Activated T-helper 17 cell treated with anti-CD3 and anti-CD28 coated beads, Interleukin-2, amount 50 U/mL, for 72 hours (primary cell): ENCODE measurements around the gene SRSF4. TPM values are rescaled to one million over a fixed set of nuclear protein-coding genes. Genes with fewer than 3 reads are reported as not detected.

Source experiments
- ATAC-seq: fragments of 150-1000 bp; cut with Tn5 transposase; replicated peaks from 2 replicates; pipeline ENCODE4 v1.10.0; 2021; ENCODE audit warnings: mild to moderate bottlenecking, moderate library complexity
- H3K27ac Mint-ChIP-seq: one replicate; pipeline ENCODE4 v1.8.0; 2022; ENCODE audit warnings: mixed read lengths
- H3K27me3 Mint-ChIP-seq: one replicate; pipeline ENCODE4 v1.8.0; 2022; ENCODE audit warnings: mixed read lengths
- H3K36me3 Mint-ChIP-seq: one replicate; pipeline ENCODE4 v1.8.0; 2022; ENCODE audit warnings: low read depth, mild to moderate bottlenecking, mixed read lengths
- H3K4me1 Mint-ChIP-seq: one replicate; pipeline ENCODE4 v1.8.0; 2022; ENCODE audit warnings: mixed read lengths
- H3K4me3 Mint-ChIP-seq: one replicate; pipeline ENCODE4 v1.8.0; 2022; ENCODE audit warnings: mild to moderate bottlenecking, mixed read lengths
- H3K9me3 Mint-ChIP-seq: one replicate; pipeline ENCODE4 v1.8.0; 2022; ENCODE audit warnings: mixed read lengths
- total RNA-seq, 2 donors: library from RNA; stranded (reverse); gene quantifications; one replicate each; pipeline ENCODE4 v1.2.3, GENCODE V29; 2022

Gene SRSF4
- total RNA-seq, 2 donors from 2014 or later, result 118 to 125 TPM

- Mint-ChIP-seq H3K27ac (no peak overlapping the region), H3K27me3 (no peaks in the 10 kb centered on the region), H3K9me3 (no peaks in the 10 kb centered on the region), H3K36me3 (peaks cover 57% of the 10 kb centered on the region), H3K4me3 (no peak overlapping the region), H3K4me1 (no peaks in the 10 kb centered on the region)
- no peak for ATAC-seq
Observed at GRCh38 chr1:29210278-29211085, 28.8 kb upstream of the SRSF4 start.

GRCh38 chr1:29209173-29209572 lies 27.5 kb upstream of the SRSF4 start:
- Mint-ChIP-seq H3K4me1 (no peaks in the 10 kb centered on the region), H3K9me3 (no peaks in the 10 kb centered on the region), H3K4me3 (no peak overlapping the region), H3K27me3 (no peaks in the 10 kb centered on the region), H3K36me3 (peaks cover 53% of the 10 kb centered on the region), H3K27ac (peak overlapping the region; percentile 2)
- ATAC-seq, result no peak

- Mint-ChIP-seq H3K4me3 (no peak overlapping the region), H3K36me3 (peaks cover 53% of the 10 kb centered on the region), H3K4me1 (no peaks in the 10 kb centered on the region), H3K27ac (peak overlapping the region; percentile 2), H3K27me3 (no peaks in the 10 kb centered on the region), H3K9me3 (no peaks in the 10 kb centered on the region)
- ATAC-seq, result no peak
Observed at GRCh38 chr1:29208442-29208841, 26.7 kb upstream of the SRSF4 start.

GRCh38 chr1:29202584-29203340 lies 21.1 kb upstream of the SRSF4 start:
- Mint-ChIP-seq H3K4me1 (no peaks in the 10 kb centered on the region), H3K27ac (no peak overlapping the region), H3K9me3 (no peaks in the 10 kb centered on the region), H3K4me3 (no peak overlapping the region), H3K36me3 (peaks cover 70% of the 10 kb centered on the region), H3K27me3 (no peaks in the 10 kb centered on the region)
- ATAC-seq, result peak; percentile 99

DNA sequence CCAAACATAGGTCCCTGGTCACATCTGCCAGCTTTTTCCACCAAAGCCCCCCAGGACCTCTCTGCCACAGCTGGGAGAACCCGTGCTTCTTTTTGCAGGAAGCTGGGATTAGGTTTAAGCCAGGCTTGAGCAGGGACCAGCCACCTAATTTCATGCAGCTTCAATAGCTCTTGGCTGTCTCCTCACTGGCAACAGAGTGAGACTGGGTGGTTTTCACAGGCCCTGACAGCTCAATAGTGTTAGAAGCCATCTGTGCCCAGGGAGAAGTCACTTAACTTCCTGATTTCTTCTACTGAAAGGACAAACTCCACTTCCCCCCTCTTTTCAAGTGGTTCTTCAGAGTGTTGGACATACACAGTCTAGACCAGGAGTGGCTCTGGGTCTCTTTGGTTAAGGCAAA lies 20.4 kb upstream of the SRSF4 start:
- peaks cover 70% of the 10 kb centered on the region for H3K36me3 Mint-ChIP-seq
- H3K4me1 Mint-ChIP-seq, result no peaks in the 10 kb centered on the region
- H3K4me3 Mint-ChIP-seq, result no peak overlapping the region
- H3K9me3 Mint-ChIP-seq, result no peaks in the 10 kb centered on the region
- H3K27ac Mint-ChIP-seq, result no peak overlapping the region
- H3K27me3 Mint-ChIP-seq, result no peaks in the 10 kb centered on the region
- ATAC-seq, result no peak

DNA sequence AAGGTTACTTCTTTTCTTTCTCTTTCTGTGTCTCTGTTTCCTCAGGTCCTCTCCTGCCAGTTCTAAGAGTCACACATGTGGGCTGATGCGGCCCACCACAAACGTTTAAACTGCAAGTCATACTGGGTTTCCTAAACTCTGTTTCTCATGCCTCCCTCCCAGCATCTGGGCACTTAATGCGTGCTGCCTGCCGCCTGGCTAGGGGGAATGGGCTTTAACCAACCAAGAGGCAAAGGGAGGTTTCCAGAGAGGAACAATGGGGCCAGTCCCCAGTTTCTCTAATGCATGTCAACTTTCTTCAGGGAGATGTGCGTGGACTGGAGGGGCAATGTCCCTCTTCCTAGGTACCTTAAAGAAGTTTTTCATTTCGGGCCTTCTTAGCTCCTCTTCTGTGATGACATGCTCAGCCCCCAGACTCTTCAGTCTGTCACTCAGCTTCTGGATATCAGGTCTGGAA lies 19.9 kb upstream of the SRSF4 start:
- Mint-ChIP-seq H3K27ac (no peak overlapping the region), H3K36me3 (peaks cover 70% of the 10 kb centered on the region), H3K27me3 (no peaks in the 10 kb centered on the region), H3K4me1 (no peaks in the 10 kb centered on the region), H3K4me3 (no peak overlapping the region), H3K9me3 (no peaks in the 10 kb centered on the region)
- no peak for ATAC-seq

DNA sequence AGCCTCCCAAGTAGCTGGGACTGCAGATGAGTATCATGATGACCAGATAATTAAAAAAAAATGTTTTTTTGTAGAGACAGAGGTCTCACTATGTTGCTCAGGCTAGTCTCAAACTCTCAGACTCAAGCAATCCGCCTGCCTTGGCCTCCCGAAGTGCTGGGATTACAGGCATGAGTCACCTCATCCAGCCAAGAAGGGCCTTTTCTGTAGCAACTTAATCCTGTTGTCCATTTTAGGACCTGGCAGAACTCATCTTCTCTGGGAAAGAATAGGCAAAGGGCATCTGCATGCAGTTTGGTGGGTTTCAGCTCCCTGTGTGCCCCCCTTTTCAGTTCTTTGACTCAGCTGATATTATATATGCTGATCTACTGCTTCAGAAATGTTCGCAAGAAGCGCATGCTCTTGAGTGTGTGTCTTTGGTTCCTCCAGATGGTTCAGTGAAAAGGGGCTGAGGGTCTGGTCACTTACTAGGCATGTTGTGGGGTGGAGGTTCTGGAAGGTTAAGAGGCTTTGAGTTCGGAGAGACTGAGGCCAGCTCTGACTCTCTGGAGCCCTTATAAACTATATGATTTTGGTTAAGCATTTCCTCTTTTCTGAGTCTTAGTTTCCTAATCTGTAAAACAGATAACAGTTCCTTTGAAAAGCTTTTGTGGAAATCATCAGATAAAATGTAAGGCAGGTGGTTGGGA lies 19.4 kb upstream of the SRSF4 start:
- Mint-ChIP-seq H3K4me3 (no peak overlapping the region), H3K27ac (no peak overlapping the region), H3K9me3 (no peaks in the 10 kb centered on the region), H3K4me1 (no peaks in the 10 kb centered on the region), H3K36me3 (peaks cover 65% of the 10 kb centered on the region), H3K27me3 (no peaks in the 10 kb centered on the region)
- no peak for ATAC-seq

DNA sequence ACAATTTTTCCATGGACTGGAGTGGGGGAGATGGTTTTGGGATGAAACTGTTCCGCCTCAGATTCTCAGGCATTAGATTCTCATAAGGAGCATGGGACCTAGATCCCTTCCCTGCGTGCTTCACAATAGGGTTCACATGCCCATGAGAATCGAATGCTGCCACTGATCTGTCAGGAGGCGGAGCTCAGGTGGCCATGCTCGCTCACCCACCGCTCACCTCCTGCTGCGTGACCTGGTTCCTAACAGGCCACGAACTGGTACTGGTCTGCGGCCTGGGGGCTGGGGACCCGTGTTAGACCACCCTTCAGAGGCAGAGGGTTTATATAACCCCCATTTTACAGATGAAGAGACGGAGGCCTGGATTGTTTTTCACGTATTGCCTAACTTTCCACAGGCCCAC lies 16.3 kb upstream of the SRSF4 start:
- no peak for ATAC-seq
- no peaks in the 10 kb centered on the region for H3K27me3 Mint-ChIP-seq
- H3K4me3 Mint-ChIP-seq, result no peak overlapping the region
- H3K36me3 Mint-ChIP-seq, result peaks cover 67% of the 10 kb centered on the region
- H3K9me3 Mint-ChIP-seq, result no peaks in the 10 kb centered on the region
- no peaks in the 10 kb centered on the region for H3K4me1 Mint-ChIP-seq
- H3K27ac Mint-ChIP-seq, result no peak overlapping the region

DNA sequence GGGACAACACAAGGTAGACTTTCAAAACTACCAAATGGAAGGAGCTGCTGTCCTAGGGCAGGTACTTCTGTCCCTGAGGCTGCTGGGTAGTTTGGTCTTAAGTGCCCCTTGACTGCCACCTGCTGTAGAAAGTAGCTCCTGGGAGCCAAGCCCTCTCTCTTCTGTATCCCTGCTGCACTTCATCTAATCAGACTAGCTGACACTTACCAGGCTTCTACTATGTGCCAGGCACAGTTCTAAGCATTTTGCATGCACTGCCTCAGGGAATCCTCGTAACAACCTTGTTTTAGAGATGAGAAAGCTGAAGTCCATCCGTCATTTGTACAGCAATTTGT lies 15.9 kb upstream of the SRSF4 start:
- peaks cover 64% of the 10 kb centered on the region for H3K36me3 Mint-ChIP-seq
- peak; percentile 62 for ATAC-seq
- no peak overlapping the region for H3K4me3 Mint-ChIP-seq
- H3K9me3 Mint-ChIP-seq, result no peaks in the 10 kb centered on the region
- H3K27me3 Mint-ChIP-seq, result no peaks in the 10 kb centered on the region
- H3K27ac Mint-ChIP-seq, result peak overlapping the region; percentile 42
- no peaks in the 10 kb centered on the region for H3K4me1 Mint-ChIP-seq

DNA sequence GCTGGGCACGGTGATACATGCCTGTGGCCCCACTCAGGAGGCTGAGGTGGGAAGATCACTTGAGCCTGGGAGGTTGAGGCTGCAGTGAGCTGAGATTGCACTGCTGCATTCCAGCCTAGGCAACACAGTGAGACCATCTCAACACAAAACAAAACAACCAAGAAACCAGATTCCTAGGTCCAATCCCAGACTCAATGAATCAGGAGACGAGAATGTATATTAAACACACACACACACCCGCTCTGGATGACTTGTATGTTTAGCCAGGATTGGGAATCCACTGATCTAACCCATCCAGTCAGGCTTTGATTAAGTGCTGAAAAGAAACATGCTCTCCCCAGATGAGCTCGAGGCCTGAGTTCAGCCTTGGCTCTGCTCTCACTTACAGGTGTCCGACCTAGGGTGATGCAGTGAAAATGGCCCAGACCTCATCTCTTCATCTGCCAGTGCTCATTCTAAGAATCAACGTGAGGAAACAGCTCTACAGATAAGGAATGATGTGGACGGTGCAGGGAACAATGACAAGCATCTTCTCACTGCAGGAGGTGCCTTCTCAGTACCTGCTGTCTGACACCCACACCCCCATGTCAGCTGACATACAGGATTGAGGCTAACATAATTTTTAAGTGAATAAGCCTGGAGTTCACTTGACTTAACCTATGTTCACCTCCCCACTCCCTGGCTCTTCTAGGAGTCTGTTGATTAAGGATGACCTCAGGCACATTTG lies 15.3 kb upstream of the SRSF4 start:
- no peak overlapping the region for H3K4me3 Mint-ChIP-seq
- ATAC-seq, result no peak
- H3K9me3 Mint-ChIP-seq, result no peaks in the 10 kb centered on the region
- no peaks in the 10 kb centered on the region for H3K27me3 Mint-ChIP-seq
- H3K4me1 Mint-ChIP-seq, result no peaks in the 10 kb centered on the region
- H3K36me3 Mint-ChIP-seq, result peaks cover 59% of the 10 kb centered on the region
- peak overlapping the region; percentile 42 for H3K27ac Mint-ChIP-seq

- Mint-ChIP-seq H3K27me3 (no peaks in the 10 kb centered on the region), H3K36me3 (peaks cover 47% of the 10 kb centered on the region), H3K9me3 (no peaks in the 10 kb centered on the region), H3K27ac (no peak overlapping the region), H3K4me3 (no peak overlapping the region), H3K4me1 (no peaks in the 10 kb centered on the region)
- no peak for ATAC-seq
Observed at GRCh38 chr1:29195881-29196291, 14.2 kb upstream of the SRSF4 start.

- H3K4me3 Mint-ChIP-seq, result no peak overlapping the region
Observed at GRCh38 chr1:29193879-29194455, 12.3 kb upstream of the SRSF4 start.

GRCh38 chr1:29190718-29191117 lies 9.0 kb upstream of the SRSF4 start:
- peaks cover 23% of the 10 kb centered on the region for H3K36me3 Mint-ChIP-seq
- no peak overlapping the region for H3K27ac Mint-ChIP-seq
- H3K4me3 Mint-ChIP-seq, result no peak overlapping the region
- H3K9me3 Mint-ChIP-seq, result no peaks in the 10 kb centered on the region
- no peaks in the 10 kb centered on the region for H3K27me3 Mint-ChIP-seq
- no peaks in the 10 kb centered on the region for H3K4me1 Mint-ChIP-seq
- no peak for ATAC-seq

More at GRCh38 chr1:29193879-29194455, 12.3 kb upstream of the SRSF4 start:
- Mint-ChIP-seq H3K27ac (no peak overlapping the region), H3K4me1 (no peaks in the 10 kb centered on the region), H3K9me3 (no peaks in the 10 kb centered on the region), H3K27me3 (no peaks in the 10 kb centered on the region), H3K36me3 (peaks cover 28% of the 10 kb centered on the region)
- ATAC-seq, result no peak

DNA sequence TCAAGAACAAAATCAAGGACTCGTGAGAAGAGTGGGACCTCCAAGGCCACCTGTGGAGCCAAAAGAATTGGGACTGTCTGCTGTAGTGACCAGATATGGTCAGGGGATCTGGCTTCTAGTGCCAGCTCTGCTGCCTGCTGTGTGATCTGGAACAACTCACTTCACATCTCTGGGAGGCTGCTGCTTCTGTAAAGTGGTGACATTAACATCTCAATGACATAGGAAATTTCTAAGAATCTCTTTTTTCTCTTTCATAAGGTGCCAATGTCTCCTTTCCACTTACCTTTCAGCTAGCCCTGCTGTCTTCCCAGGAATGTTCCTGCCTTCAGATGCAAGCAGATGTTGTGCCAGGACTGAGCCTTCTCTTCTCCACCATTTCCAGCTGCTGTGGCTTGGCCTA lies 5.0 kb upstream of the SRSF4 start:
- peaks cover 6% of the 10 kb centered on the region for H3K4me1 Mint-ChIP-seq
- H3K36me3 Mint-ChIP-seq, result no peaks in the 10 kb centered on the region
- H3K27ac Mint-ChIP-seq, result no peak overlapping the region
- H3K27me3 Mint-ChIP-seq, result no peaks in the 10 kb centered on the region
- no peaks in the 10 kb centered on the region for H3K9me3 Mint-ChIP-seq
- no peak overlapping the region for H3K4me3 Mint-ChIP-seq
- ATAC-seq, result no peak
